Brain microvascular endothelial cell (primary cell): ENCODE results near the gene IRF9.

Experiments used
- DNase-seq: peaks from one replicate; pipeline ENCODE4 v3.0.0-alpha.2; 2020
- H3K27ac ChIP-seq: fragments of 250-450 bp; sonication (Bioruptor Pico); 2 replicates; pipeline ENCODE4 v1.5.1; 2020; ENCODE audit warnings: mild to moderate bottlenecking, moderate library complexity
- H3K27me3 ChIP-seq: fragments of 250-450 bp; sonication (Bioruptor Pico); replicated peaks from 2 replicates; pipeline ENCODE4 v1.5.1; 2020; ENCODE audit warnings: mild to moderate bottlenecking
- H3K36me3 ChIP-seq: fragments of 250-450 bp; sonication (Bioruptor Pico); replicated peaks from 2 replicates; pipeline ENCODE4 v1.5.1; 2020; ENCODE audit warnings: mild to moderate bottlenecking
- H3K4me3 ChIP-seq: 2 replicates; pipeline ENCODE4 v1.5.1; 2011; ENCODE audit warnings: low read depth, mild to moderate bottlenecking, control low read depth, low read length, moderate library complexity
- in situ Hi-C: cut with HindIII; loops from 2 replicates; pipeline ENCODE4 v1.10.0; 2017; ENCODE audit warnings: low sequenced_read_pairs, low pct_ligation_motif_present
- TF ChIP-seq, protein P1 (sequence below): IDR thresholded peaks from 2 replicates; pipeline ENCODE4 v1.5.1; 2011; ENCODE audit warnings: low read depth, mild to moderate bottlenecking, moderate library complexity, low read length, control low read depth, inconsistent platforms; ENCODE audit errors: missing control alignments

The IRF9 gene

DNA sequence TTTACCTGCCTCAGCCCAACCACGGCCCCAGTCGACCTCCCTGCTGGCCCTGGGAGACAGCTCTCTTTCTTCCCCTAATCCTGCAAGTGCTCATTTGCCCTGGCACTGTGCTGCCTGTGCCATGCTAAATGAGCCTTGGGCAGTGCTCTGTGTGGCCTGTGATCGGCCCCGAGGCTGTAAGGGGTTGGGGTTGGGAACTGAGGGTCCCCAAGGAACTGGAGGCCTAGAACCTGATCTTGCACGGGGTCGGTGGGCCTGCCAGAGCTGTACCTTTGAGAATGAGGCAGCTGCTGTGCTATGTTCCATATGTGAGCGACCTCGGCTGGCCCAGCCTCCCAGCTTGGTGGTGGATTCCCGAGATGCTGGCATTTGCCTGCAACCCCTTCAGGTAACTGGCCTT, 11.0 kb upstream of the IRF9 start:
- Histone ChIP-seq H3K27ac (no peak overlapping the region), H3K27me3 (no peaks in the 10 kb centered on the region), H3K36me3 (peaks cover 39% of the 10 kb centered on the region), H3K4me3 (no peak overlapping the region)
- TF ChIP-seq, protein P1, sequence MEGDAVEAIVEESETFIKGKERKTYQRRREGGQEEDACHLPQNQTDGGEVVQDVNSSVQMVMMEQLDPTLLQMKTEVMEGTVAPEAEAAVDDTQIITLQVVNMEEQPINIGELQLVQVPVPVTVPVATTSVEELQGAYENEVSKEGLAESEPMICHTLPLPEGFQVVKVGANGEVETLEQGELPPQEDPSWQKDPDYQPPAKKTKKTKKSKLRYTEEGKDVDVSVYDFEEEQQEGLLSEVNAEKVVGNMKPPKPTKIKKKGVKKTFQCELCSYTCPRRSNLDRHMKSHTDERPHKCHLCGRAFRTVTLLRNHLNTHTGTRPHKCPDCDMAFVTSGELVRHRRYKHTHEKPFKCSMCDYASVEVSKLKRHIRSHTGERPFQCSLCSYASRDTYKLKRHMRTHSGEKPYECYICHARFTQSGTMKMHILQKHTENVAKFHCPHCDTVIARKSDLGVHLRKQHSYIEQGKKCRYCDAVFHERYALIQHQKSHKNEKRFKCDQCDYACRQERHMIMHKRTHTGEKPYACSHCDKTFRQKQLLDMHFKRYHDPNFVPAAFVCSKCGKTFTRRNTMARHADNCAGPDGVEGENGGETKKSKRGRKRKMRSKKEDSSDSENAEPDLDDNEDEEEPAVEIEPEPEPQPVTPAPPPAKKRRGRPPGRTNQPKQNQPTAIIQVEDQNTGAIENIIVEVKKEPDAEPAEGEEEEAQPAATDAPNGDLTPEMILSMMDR = no peak
- no peak for DNase-seq
- in situ Hi-C loops = no loop called here

DNA sequence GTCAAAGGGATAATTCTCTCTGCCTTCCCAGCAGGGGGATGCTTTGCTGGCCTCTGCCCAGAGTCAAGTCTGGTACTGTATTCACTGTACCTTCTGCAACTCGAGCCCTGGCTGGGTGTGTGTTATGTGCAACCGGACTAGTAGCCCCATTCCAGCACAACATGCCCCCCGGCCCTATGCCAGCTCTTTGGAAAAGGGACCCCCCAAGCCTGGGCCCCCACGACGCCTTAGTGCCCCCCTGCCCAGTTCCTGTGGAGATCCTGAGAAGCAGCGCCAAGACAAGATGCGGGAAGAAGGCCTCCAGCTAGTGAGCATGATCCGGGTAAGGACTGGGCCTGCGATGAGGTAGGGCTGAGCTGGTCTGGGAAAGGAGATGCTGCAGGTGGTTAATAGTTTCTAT, 10.5 kb upstream of the IRF9 start:
- TF ChIP-seq, protein P1 = no peak
- Histone ChIP-seq H3K4me3 (no peak overlapping the region), H3K27ac (no peak overlapping the region), H3K36me3 (peaks cover 44% of the 10 kb centered on the region), H3K27me3 (no peaks in the 10 kb centered on the region)
- no peak for DNase-seq
- in situ Hi-C loops = no loop called here

DNA sequence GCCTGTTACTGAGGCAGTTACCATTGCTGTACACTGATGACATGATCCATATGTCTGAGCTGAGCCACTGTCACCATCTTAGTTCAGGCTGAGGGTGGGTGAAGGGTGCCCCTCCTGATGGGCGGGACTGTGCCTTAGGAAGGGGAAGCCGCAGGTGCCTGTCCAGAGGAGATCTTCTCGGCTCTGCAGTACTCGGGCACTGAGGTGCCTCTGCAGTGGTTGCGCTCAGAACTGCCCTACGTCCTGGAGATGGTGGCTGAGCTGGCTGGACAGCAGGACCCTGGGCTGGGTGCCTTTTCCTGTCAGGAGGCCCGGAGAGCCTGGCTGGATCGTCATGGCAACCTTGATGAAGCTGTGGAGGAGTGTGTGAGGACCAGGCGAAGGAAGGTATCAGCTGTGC, 10.1 kb upstream of the IRF9 start:
- H3K4me3 ChIP-seq = no peak overlapping the region
- no peaks in the 10 kb centered on the region for H3K27me3 ChIP-seq
- no peak for DNase-seq
- TF ChIP-seq, protein P1 = no peak
- in situ Hi-C loops = no loop called here
- H3K27ac ChIP-seq = no peak overlapping the region
- peaks cover 49% of the 10 kb centered on the region for H3K36me3 ChIP-seq

DNA sequence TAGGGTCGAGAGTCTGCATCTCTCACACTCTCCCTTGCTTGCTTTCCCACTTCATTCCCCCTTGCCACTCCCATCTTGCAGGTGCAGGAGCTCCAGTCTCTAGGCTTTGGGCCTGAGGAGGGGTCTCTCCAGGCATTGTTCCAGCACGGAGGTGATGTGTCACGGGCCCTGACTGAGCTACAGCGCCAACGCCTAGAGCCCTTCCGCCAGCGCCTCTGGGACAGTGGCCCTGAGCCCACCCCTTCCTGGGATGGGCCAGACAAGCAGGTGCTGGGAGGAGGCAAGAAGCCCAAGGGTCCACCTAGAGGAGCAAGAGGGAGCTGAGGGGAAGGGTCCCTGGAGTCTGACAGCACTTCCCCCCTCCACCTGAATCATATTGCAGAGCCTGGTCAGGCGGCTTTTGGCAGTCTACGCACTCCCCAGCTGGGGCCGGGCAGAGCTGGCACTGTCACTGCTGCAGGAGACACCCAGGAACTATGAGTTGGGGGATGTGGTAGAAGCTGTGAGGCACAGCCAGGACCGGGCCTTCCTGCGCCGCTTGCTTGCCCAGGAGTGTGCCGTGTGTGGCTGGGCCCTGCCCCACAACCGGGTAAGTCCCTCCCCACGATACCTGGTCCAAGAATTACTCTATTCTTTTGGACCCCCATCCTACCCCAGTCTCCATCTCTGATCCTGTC, 9.5 kb upstream of the IRF9 start:
- no peak for DNase-seq
- no peak overlapping the region for H3K27ac ChIP-seq
- H3K4me3 ChIP-seq = no peak overlapping the region
- TF ChIP-seq, protein P1 = no peak
- H3K36me3 ChIP-seq = peaks cover 54% of the 10 kb centered on the region
- in situ Hi-C loops = no loop called here
- no peaks in the 10 kb centered on the region for H3K27me3 ChIP-seq

DNA sequence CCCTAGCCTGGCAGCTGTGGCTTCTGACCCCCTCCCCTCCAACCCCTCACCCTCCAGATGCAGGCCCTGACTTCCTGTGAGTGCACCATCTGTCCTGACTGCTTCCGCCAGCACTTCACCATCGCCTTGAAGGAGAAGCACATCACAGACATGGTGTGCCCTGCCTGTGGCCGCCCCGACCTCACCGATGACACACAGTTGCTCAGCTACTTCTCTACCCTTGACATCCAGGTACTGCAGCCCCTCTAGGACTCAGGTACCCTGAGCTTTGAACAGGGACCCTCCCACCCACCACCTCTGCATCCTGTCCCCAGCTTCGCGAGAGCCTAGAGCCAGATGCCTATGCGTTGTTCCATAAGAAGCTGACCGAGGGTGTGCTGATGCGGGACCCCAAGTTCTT, 6.0 kb upstream of the IRF9 start:
- Histone ChIP-seq H3K4me3 (no peak overlapping the region), H3K27me3 (no peaks in the 10 kb centered on the region), H3K36me3 (peaks cover 70% of the 10 kb centered on the region), H3K27ac (no peak overlapping the region)
- TF ChIP-seq, protein P1 = no peak
- no peak for DNase-seq
- in situ Hi-C loops = no loop called here

DNA sequence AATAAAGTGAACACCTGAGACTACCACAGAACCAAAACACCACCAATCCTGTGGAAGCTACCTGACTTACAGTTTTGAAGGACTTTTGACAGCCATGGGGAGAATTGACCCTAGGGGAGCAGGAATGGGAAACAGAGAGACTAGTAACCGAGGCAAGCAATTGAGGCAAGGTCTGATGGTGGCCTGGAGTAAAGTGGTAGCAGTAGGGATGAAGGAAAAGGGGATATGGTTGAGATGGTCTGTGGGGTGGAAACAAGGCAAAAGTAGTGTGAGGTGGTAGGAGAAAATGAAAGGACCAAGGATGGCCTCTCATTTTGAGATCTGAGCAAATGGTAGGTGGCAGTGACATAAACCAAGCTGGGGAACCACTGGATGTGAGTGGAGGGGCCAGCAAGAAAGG, 4.2 kb upstream of the IRF9 start:
- Histone ChIP-seq H3K27me3 (no peaks in the 10 kb centered on the region), H3K27ac (no peak overlapping the region), H3K36me3 (peaks cover 62% of the 10 kb centered on the region), H3K4me3 (no peak overlapping the region)
- TF ChIP-seq, protein P1 = no peak
- in situ Hi-C loops = no loop called here
- DNase-seq = no peak
